ENCODE data around the gene NFIA. TPM values are rescaled to one million over a fixed set of nuclear protein-coding genes. Genes with fewer than 3 reads are reported as not detected.
A peak's percentile ranks its signal among the peaks of the same experiment; 100 is the strongest.

NFIA gene
- 12.4 and 23.2 TPM in 2 replicates for total RNA-seq

- DNase-seq: peak; percentile 80
These were observed at the start of gene NFIA for GRCh38 chr1:61082311-61083012. TSS of gene NFIA (plus strand) at chr1:61082561.

GRCh38 chr1:61035880-61036279 lies 46.5 kb upstream of the NFIA start:
- no peak for DNase-seq

DNA sequence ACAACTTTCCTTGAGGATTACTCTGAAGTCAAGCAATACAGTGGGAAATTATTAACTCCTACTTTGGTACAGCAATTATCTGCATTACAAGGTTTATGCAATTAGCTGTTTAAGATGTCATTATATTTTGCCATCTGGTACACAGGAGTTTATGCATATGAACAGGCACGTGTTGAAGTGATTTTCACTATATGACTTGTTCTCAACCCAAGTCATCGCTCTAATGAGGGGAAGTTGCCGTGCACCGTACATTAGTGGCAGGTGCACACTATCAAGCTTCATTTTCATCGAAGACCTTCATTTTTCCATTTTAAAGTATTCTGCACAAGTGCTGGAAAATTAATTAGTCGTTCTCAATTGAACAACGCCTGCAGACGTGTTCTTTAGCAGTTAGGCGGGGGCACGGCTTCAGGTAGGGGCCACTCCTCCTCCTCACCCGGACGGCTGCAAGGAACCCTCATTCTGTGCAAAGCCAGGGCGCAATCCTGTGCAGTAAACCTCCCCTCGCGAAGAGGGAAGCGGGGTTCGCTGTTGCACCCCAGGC lies 39.8 kb upstream of the NFIA start:
- DNase-seq: no peak

GRCh38 chr1:61043010-61043820 lies 39.1 kb upstream of the NFIA start:
- peak; percentile 92 for DNase-seq

DNA sequence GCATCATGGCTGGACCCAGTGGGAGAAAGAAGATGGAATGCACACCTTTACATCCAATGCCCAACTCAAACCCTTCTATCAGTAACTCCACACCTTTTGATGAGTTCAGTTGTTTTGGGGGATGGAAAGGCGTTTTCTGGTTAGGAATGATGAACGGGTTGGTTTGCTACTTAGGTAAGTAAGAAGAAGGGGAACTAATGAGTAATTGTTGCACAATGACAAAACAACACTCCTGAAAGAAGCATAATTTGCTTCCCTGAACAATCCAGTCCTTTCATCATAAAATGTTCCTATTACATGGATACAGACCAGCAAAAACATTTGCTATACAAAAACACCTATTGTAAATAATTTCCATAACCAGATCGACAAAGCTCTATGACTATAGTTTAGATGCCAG lies 35.9 kb upstream of the NFIA start:
- no peak for DNase-seq

DNA sequence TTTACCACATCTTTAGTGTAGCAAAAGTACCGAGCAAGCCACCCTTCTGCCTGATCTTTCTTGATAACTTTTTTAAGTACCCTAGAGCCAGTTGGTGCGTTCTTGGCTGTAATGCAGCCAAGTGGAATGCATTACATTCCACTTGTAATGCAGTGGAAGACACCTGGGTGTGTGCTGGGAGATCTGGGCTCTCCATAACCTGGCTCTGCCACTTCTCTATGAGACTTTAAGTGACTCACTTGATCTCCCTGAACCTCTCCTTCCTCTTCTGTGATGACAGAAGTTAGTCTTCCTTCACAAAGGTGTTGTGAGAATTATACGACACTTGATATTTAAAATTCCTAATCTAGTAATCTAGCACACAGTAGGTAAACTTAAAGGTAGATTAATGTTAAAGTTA lies 35.3 kb upstream of the NFIA start:
- DNase-seq: no peak

- DNase-seq: peak; percentile 94
These were observed 32.4 kb upstream of the NFIA start for GRCh38 chr1:61049850-61050540.

- peak; percentile 51 for DNase-seq
These were observed 31.6 kb upstream of the NFIA start for GRCh38 chr1:61050541-61051442.

DNA sequence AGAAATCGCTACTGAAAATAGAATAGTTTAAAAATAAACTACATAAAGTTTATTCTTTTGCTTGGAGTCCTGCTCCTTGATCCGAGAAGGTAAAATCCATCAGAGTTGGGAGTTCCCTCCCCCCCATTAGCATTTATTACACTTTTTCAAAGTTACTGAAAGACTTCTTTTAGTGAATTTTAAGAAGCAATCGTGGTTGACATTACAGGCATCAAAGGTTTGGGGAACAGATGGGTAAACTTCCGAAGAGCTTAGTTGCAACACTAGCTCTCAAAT lies 31.0 kb upstream of the NFIA start:
- DNase-seq: no peak

- DNase-seq: no peak
These were observed 30.5 kb upstream of the NFIA start for GRCh38 chr1:61051719-61052394.

DNA sequence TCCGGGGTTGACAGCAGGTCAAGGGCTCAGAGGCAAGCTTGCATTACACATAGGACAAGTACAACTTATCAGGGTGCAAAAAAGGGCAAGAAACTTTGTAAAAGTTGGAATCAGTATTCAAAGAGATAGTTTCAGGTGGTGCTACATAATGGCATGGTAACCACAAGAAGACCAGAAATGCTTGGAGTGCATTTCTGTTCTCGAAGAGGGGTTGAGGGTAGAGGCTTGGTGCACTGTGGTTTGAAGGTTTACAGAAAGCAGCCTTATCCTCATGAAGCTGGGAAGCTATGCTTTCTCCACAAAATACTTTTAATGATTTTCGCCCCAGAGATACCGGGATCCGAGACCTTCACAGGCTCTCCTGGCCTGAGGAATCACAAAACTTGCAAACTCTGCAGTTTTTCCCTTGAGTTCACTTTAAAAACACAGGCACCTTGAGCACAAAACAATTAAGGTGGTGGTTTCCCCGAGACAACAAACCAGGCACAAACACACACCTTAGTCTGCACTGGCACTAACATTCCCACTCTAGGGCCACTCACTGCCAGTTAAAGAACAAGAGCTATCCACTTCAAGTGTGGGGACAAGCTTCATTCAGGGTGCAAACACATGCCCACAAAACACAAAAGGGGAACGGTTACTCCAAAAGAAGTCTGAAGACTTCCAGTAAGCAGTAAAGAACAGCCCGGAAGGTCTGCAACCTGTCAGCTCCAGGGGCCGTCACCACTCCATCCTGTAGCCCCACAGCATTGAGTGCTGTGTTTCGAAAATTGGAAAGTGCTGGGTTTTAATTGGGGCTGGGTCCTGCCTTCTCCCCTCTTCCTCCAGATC lies 29.8 kb upstream of the NFIA start:
- DNase-seq: no peak

GRCh38 chr1:61053226-61053711 lies 29.1 kb upstream of the NFIA start:
- DNase-seq: no peak

DNA sequence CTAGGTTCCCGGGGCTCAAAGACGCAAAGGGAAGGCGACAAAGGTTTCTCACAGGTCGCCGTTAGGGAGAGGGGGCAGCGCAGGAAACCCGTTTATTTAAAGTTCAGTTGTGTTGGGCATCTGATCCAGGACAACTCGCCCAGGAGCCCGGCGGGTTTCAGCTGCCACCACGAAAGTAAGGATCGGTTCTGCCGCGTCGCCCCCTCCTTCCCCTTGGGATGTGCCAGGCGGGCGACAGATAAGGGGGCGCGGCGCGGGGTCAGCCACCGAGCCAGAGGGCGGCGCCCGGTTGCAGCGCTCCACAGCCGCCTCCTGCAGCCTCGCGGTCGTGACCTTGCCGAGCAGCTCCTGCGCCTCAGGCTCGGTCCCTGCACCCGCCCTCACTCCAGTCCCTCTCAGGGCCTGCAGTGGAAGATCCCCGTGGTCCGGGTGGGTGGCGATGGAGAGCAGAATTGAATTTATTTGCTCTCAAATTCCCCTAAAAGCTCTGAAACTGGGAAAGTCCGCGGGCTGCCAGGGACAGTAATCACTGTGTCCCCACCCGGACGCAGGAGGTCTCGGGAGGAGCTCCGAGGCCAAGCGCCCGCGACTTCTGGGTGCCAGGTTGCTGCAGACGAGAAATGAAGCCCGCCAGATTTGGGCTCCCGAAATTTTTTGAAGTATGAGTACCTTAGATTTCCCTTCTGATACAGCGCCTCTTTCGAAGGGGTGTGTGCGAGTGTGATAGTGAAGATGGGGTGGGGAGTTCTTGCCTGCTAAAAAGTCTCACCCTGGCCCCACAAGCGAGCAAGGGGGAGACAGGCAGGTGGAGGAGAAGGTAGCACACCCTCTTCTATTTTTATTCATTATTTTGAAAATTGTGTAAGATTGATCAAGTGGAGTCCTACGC lies 28.4 kb upstream of the NFIA start:
- peak; percentile 32 for DNase-seq

GRCh38 chr1:61054601-61054993 lies 27.8 kb upstream of the NFIA start:
- DNase-seq: no peak

DNA sequence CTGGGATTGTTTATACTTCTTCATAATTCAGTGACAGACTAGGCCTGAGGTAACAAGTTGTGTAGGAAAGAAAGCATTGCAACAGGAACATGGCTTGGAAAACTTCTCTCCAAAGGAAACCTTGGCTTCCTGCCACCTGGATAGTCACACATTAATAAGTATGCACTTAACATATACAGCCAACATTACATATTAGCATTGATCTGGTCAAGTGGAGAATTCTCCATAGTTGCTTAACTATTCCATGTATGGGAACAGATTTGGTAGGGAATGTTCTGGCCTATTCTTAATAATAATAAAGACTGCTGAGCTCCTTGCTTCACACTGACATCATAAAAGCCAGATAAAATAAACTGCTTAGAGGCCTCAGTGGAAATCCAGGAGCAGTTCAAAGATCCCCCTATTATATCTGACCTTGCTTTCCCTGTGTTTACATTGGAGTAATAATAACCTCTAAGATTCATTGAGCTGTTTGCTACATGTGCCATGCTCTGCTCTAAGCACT lies 27.2 kb upstream of the NFIA start:
- DNase-seq: peak; percentile 47

GRCh38 chr1:61056196-61056572 lies 26.2 kb upstream of the NFIA start:
- no peak for DNase-seq

- peak; percentile 68 for DNase-seq
These were observed 25.6 kb upstream of the NFIA start for GRCh38 chr1:61056573-61057439.

- no peak for DNase-seq
These were observed 23.7 kb upstream of the NFIA start for GRCh38 chr1:61058483-61059245.
